Large intestine (tissue), 12 donors: ENCODE results near the gene SLC28A2. TPM values are rescaled to one million over a fixed set of nuclear protein-coding genes. Genes with fewer than 3 reads are reported as not detected.
A peak's percentile ranks its signal among the peaks of the same experiment; 100 is the strongest.

Source experiments
- DNase-seq, 2 donors: peaks; one replicate each; pipeline versions ENCODE4 v3.0.0 to v3.0.0-alpha.2; 2013
- H3K27ac ChIP-seq: one replicate; pipeline ENCODE4 v1.5.1; 2013; ENCODE audit warnings: low read length
- H3K27me3 ChIP-seq: 2 replicates; pipeline ENCODE4 v1.6.1; 2013; ENCODE audit warnings: low read length; ENCODE audit not compliant: control insufficient read depth, insufficient read depth
- H3K36me3 ChIP-seq: 2 replicates; pipeline ENCODE4 v1.6.1; 2013; ENCODE audit warnings: low read length; ENCODE audit not compliant: control insufficient read depth, insufficient read depth
- H3K4me1 ChIP-seq: one replicate; pipeline ENCODE4 v1.6.1; 2013; ENCODE audit warnings: low read length; ENCODE audit not compliant: control insufficient read depth, insufficient read depth
- H3K4me3 ChIP-seq: one replicate; pipeline ENCODE4 v1.5.1; 2013; ENCODE audit warnings: low read length
- H3K9me3 ChIP-seq: one replicate; pipeline ENCODE4 v1.6.1; 2013; ENCODE audit warnings: mild to moderate bottlenecking, low read depth, low read length, moderate library complexity; ENCODE audit not compliant: control insufficient read depth
- WGBS: methylation state at CpG from one replicate; pipeline ENCODE4 v1.1.5; 2013; ENCODE audit warnings: low lambda C conversion rate; ENCODE audit not compliant: insufficient coverage; 5-methylcytosine and 5-hydroxymethylcytosine counted together
- long read RNA-seq, 11 donors: transcript quantifications; one replicate each; lab custom pipeline, GENCODE V29; 2026
- polyA plus RNA-seq: library from polyadenylated mRNA; unstranded; fragments of 120-200 nt; gene quantifications from one replicate; pipeline ENCODE4 v1.2.1, GENCODE V29; 2013

SLC28A2 gene
- polyA plus RNA-seq, result 16.8 TPM
- long read RNA-seq, donor 1, full-length matches to known transcripts, result 1 of 1 reads
- long read RNA-seq, donor 1, partial matches to known transcripts, result 0 of 1 reads
- long read RNA-seq, donor 1, other reads (novel, unspliced or antisense), result 0 of 1 reads
- long read RNA-seq, donor 2, result 0 reads
- long read RNA-seq, donor 3, result 0 reads
- long read RNA-seq, donor 4, full-length matches to known transcripts, result 2 of 2 reads
- long read RNA-seq, donor 4, partial matches to known transcripts, result 0 of 2 reads
- long read RNA-seq, donor 4, other reads (novel, unspliced or antisense), result 0 of 2 reads
- long read RNA-seq, donor 5, result 0 reads
- long read RNA-seq, donor 6, full-length matches to known transcripts, result 4 of 4 reads
- long read RNA-seq, donor 6, partial matches to known transcripts, result 0 of 4 reads
- long read RNA-seq, donor 6, other reads (novel, unspliced or antisense), result 0 of 4 reads
- long read RNA-seq, donor 7, result 0 reads
- long read RNA-seq, donor 8, full-length matches to known transcripts, result 8 of 22 reads
- long read RNA-seq, donor 8, partial matches to known transcripts, result 14 of 22 reads
- long read RNA-seq, donor 8, other reads (novel, unspliced or antisense), result 0 of 22 reads
- long read RNA-seq, donor 9, full-length matches to known transcripts, result 1 of 1 reads
- long read RNA-seq, donor 9, partial matches to known transcripts, result 0 of 1 reads
- long read RNA-seq, donor 9, other reads (novel, unspliced or antisense), result 0 of 1 reads
- long read RNA-seq, donor 10, full-length matches to known transcripts, result 1 of 1 reads
- long read RNA-seq, donor 10, partial matches to known transcripts, result 0 of 1 reads
- long read RNA-seq, donor 10, other reads (novel, unspliced or antisense), result 0 of 1 reads
- long read RNA-seq, donor 11, full-length matches to known transcripts, result 1 of 1 reads
- long read RNA-seq, donor 11, partial matches to known transcripts, result 0 of 1 reads
- long read RNA-seq, donor 11, other reads (novel, unspliced or antisense), result 0 of 1 reads

GRCh38 chr15:45251888-45252287, at the start of gene SLC28A2:
TSS of gene SLC28A2 (plus strand) at chr15:45252234. CDS start at chr15:45253216, 982 bp downstream.
- DNase-seq, result no peak

GRCh38 chr15:45203182-45203581, 48.9 kb upstream of the SLC28A2 start:
- WGBS, result no CpG with 5 or more reads among the region's 4 CpGs
- no peaks in the 10 kb centered on the region for H3K9me3 ChIP-seq
- H3K4me1 ChIP-seq, result peaks cover 9% of the 10 kb centered on the region
- H3K36me3 ChIP-seq, result no peaks in the 10 kb centered on the region
- no peak for DNase-seq
- H3K4me3 ChIP-seq, result no peak overlapping the region
- no peaks in the 10 kb centered on the region for H3K27me3 ChIP-seq
- H3K27ac ChIP-seq, result no peak overlapping the region

More at GRCh38 chr15:45251888-45252287, at the start of gene SLC28A2:
- Histone ChIP-seq H3K27ac (no peak within 1 kb of the TSS), H3K36me3 (no peaks in the 10 kb centered on the region), H3K4me1 (peaks cover 5% of the 10 kb centered on the region), H3K4me3 (peak within 1 kb of the TSS; percentile 2), H3K9me3 (peaks cover 10% of the 10 kb centered on the region), H3K27me3 (no peaks in the 10 kb centered on the region)
- no CpG with 5 or more reads among the region's 15 CpGs for WGBS

GRCh38 chr15:45205192-45205591, 46.8 kb upstream of the SLC28A2 start:
- Histone ChIP-seq H3K9me3 (no peaks in the 10 kb centered on the region), H3K36me3 (no peaks in the 10 kb centered on the region), H3K27me3 (no peaks in the 10 kb centered on the region), H3K4me3 (no peak overlapping the region), H3K4me1 (peaks cover 4% of the 10 kb centered on the region), H3K27ac (no peak overlapping the region)
- no CpG with 5 or more reads among the region's 2 CpGs for WGBS
- DNase-seq, result peak; percentile 61 to 71

- Histone ChIP-seq H3K4me3 (no peak overlapping the region), H3K36me3 (no peaks in the 10 kb centered on the region), H3K4me1 (peaks cover 2% of the 10 kb centered on the region), H3K27ac (no peak overlapping the region), H3K9me3 (peaks cover 11% of the 10 kb centered on the region), H3K27me3 (no peaks in the 10 kb centered on the region)
- no peak for DNase-seq
- no CpG with 5 or more reads among the region's 1 CpG for WGBS
Measured at GRCh38 chr15:45212493-45212892, 39.5 kb upstream of the SLC28A2 start.

GRCh38 chr15:45221053-45221599, 30.9 kb upstream of the SLC28A2 start:
- Histone ChIP-seq H3K27me3 (no peaks in the 10 kb centered on the region), H3K36me3 (no peaks in the 10 kb centered on the region), H3K9me3 (peaks cover 3% of the 10 kb centered on the region), H3K27ac (no peak overlapping the region), H3K4me1 (peaks cover 35% of the 10 kb centered on the region), H3K4me3 (no peak overlapping the region)
- WGBS, result 100% methylated on average over 2 of the region's 2 CpGs
- no peak for DNase-seq

- Histone ChIP-seq H3K36me3 (no peaks in the 10 kb centered on the region), H3K4me3 (no peak overlapping the region), H3K4me1 (peaks cover 35% of the 10 kb centered on the region), H3K9me3 (peaks cover 3% of the 10 kb centered on the region), H3K27ac (peak overlapping the region; percentile 82), H3K27me3 (no peaks in the 10 kb centered on the region)
- DNase-seq, result peak in 1 of 2 donors; percentile 68
- WGBS, result no CpG with 5 or more reads among the region's 4 CpGs
Measured at GRCh38 chr15:45221967-45222366, 30.1 kb upstream of the SLC28A2 start.

GRCh38 chr15:45224621-45225217, 27.3 kb upstream of the SLC28A2 start:
- Histone ChIP-seq H3K4me1 (peaks cover 35% of the 10 kb centered on the region), H3K27ac (peak overlapping the region; percentile 82), H3K36me3 (no peaks in the 10 kb centered on the region), H3K9me3 (peaks cover 3% of the 10 kb centered on the region), H3K27me3 (no peaks in the 10 kb centered on the region), H3K4me3 (no peak overlapping the region)
- peak; percentile 80 to 93 for DNase-seq
- WGBS, result 40% methylated on average over 1 of the region's 5 CpGs

- Histone ChIP-seq H3K9me3 (peaks cover 6% of the 10 kb centered on the region), H3K4me1 (peaks cover 41% of the 10 kb centered on the region), H3K36me3 (no peaks in the 10 kb centered on the region), H3K27ac (peak overlapping the region; percentile 79), H3K27me3 (no peaks in the 10 kb centered on the region), H3K4me3 (no peak overlapping the region)
- no CpG with 5 or more reads among the region's 11 CpGs for WGBS
- DNase-seq, result peak in 1 of 2 donors; percentile 55
Measured at GRCh38 chr15:45225506-45226273, 26.3 kb upstream of the SLC28A2 start.

GRCh38 chr15:45228931-45229330, 23.1 kb upstream of the SLC28A2 start:
- DNase-seq, result peak; percentile 29 to 75
- H3K27ac ChIP-seq, result peak overlapping the region; percentile 43
- H3K9me3 ChIP-seq, result peaks cover 13% of the 10 kb centered on the region
- H3K36me3 ChIP-seq, result no peaks in the 10 kb centered on the region
- no peak overlapping the region for H3K4me3 ChIP-seq
- H3K4me1 ChIP-seq, result peaks cover 38% of the 10 kb centered on the region
- WGBS, result no CpG with 5 or more reads among the region's 5 CpGs
- no peaks in the 10 kb centered on the region for H3K27me3 ChIP-seq
